Measurements from ENCODE around the gene LEMD2.

GRCh38 chr6:33729059-33729458 is 59.9 kb downstream of the LEMD2 start:
- TF ChIP-seq CTCF (IDR thresholded peaks at IDR 0.05) (no peak), POLR2A (IDR thresholded peaks at IDR 0.05) (no peak)
